Activated naive CD4-positive, alpha-beta T cell treated with anti-CD3 and anti-CD28 coated beads, Interleukin-2, amount 50 U/mL, for 16 hours (primary cell): ENCODE data around the gene KCTD19.
"Not testable (repeated sequence)": the region's sequence is repeated elsewhere in the genome, so short reads cannot be mapped to it uniquely, and the experiment has no call there.

Experiments used
- DNase-seq: peaks from one replicate; pipeline ENCODE4 v3.0.0-alpha.2; 2020

The KCTD19 gene

GRCh38 chr16:67326472-67327309 is at the start of gene KCTD19, which contains the start of gene LRRC36:
TSS of gene KCTD19 (minus strand) at chr16:67326741. CDS start at chr16:67326707, 34 bp downstream.
TSS of gene LRRC36 (plus strand) at chr16:67326815. CDS start at chr16:67326863, 48 bp downstream.
- peak; percentile 56 for DNase-seq

- DNase-seq: not testable (repeated sequence)
Observed at GRCh38 chr16:67376012-67376411, 49.5 kb upstream of the KCTD19 start.

GRCh38 chr16:67372664-67373063 is 46.1 kb upstream of the KCTD19 start:
- no peak for DNase-seq

- no peak for DNase-seq
Observed at GRCh38 chr16:67370661-67371060, 44.1 kb upstream of the KCTD19 start.

- DNase-seq: no peak
Observed at GRCh38 chr16:67364600-67365235, 38.2 kb upstream of the KCTD19 start.

- no peak for DNase-seq
Observed at GRCh38 chr16:67361038-67361437, 34.5 kb upstream of the KCTD19 start.

GRCh38 chr16:67359540-67360269 is 33.2 kb upstream of the KCTD19 start:
- DNase-seq: not testable (repeated sequence)

- DNase-seq: no peak
Observed at GRCh38 chr16:67357561-67357960, 31.0 kb upstream of the KCTD19 start.

GRCh38 chr16:67356396-67356795 is 29.9 kb upstream of the KCTD19 start:
- DNase-seq: no peak

- not testable (repeated sequence) for DNase-seq
Observed at GRCh38 chr16:67352463-67352862, 25.9 kb upstream of the KCTD19 start.

- DNase-seq: no peak
Observed at GRCh38 chr16:67350324-67350723, 23.8 kb upstream of the KCTD19 start.

- no peak for DNase-seq
Observed at GRCh38 chr16:67349172-67349571, 22.6 kb upstream of the KCTD19 start.

GRCh38 chr16:67346341-67346740 is 19.8 kb upstream of the KCTD19 start:
- DNase-seq: no peak

GRCh38 chr16:67345401-67345800 is 18.9 kb upstream of the KCTD19 start:
- DNase-seq: no peak

GRCh38 chr16:67342616-67343015 is 16.1 kb upstream of the KCTD19 start:
- DNase-seq: no peak

- DNase-seq: no peak
Observed at GRCh38 chr16:67341250-67341649, 14.7 kb upstream of the KCTD19 start.

GRCh38 chr16:67339453-67339852 is 12.9 kb upstream of the KCTD19 start:
- DNase-seq: no peak

- no peak for DNase-seq
Observed at GRCh38 chr16:67336648-67337047, 10.1 kb upstream of the KCTD19 start.

- DNase-seq: no peak
Observed at GRCh38 chr16:67336116-67336515, 9.6 kb upstream of the KCTD19 start.

GRCh38 chr16:67333315-67333714 is 6.8 kb upstream of the KCTD19 start:
- DNase-seq: no peak

- DNase-seq: no peak
Observed at GRCh38 chr16:67329901-67330300, 3.4 kb upstream of the KCTD19 start.

GRCh38 chr16:67327743-67328142 is 1.2 kb upstream of the KCTD19 start:
- DNase-seq: no peak

GRCh38 chr16:67326115-67326471 is 448 bp downstream of the KCTD19 start:
- DNase-seq: no peak

- DNase-seq: no peak
Observed at GRCh38 chr16:67317853-67318252, 8.7 kb downstream of the KCTD19 start.
